Measurements from ENCODE around the gene PSTPIP1. TPM values are rescaled to one million over a fixed set of nuclear protein-coding genes. Genes with fewer than 3 reads are reported as not detected.

The PSTPIP1 gene
- total and polyA plus RNA-seq, 2 experiments from 2014 or later = 0.80 to 3.7 TPM

DNA sequence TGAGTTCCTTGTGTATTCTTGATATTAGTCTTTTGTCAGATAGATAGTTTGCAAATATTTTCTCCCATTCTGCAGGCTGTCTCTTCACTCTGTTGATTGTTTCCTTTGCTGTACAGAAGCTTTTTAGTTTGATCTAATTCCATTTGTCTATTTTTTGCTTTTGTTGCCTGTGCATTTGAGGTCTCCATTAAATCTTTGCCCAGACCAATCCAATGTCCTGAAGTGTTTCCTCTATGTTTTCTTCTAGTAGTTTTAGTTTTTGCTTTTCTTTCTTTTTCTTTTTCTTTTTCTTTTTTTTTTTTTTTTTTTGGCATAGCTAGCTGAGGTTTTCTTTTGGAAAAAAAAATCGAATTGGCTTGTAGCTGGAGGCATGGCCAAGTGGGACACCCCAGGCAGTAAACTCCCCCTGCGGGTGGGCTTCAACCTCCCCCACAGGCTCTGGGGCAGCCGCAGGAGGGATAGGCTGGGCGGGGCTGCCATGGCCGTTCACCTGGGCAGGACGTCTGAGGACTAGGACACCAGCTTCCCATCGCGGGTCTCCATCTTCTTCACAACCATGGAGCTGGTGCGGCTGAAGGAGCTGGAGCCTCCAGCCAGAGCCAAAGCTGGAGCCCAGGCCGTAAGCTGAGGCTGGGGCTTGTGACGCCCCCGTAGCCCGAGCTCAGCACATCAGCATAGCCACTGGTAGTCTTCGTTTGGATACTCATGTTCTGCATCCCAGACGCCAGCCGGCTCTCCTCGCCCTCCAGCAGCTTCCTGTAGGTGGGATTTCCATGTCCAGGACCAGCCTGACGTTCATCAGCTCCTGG lies 16.2 kb upstream of the PSTPIP1 start (continued):
- TF ChIP-seq, protein P1, sequence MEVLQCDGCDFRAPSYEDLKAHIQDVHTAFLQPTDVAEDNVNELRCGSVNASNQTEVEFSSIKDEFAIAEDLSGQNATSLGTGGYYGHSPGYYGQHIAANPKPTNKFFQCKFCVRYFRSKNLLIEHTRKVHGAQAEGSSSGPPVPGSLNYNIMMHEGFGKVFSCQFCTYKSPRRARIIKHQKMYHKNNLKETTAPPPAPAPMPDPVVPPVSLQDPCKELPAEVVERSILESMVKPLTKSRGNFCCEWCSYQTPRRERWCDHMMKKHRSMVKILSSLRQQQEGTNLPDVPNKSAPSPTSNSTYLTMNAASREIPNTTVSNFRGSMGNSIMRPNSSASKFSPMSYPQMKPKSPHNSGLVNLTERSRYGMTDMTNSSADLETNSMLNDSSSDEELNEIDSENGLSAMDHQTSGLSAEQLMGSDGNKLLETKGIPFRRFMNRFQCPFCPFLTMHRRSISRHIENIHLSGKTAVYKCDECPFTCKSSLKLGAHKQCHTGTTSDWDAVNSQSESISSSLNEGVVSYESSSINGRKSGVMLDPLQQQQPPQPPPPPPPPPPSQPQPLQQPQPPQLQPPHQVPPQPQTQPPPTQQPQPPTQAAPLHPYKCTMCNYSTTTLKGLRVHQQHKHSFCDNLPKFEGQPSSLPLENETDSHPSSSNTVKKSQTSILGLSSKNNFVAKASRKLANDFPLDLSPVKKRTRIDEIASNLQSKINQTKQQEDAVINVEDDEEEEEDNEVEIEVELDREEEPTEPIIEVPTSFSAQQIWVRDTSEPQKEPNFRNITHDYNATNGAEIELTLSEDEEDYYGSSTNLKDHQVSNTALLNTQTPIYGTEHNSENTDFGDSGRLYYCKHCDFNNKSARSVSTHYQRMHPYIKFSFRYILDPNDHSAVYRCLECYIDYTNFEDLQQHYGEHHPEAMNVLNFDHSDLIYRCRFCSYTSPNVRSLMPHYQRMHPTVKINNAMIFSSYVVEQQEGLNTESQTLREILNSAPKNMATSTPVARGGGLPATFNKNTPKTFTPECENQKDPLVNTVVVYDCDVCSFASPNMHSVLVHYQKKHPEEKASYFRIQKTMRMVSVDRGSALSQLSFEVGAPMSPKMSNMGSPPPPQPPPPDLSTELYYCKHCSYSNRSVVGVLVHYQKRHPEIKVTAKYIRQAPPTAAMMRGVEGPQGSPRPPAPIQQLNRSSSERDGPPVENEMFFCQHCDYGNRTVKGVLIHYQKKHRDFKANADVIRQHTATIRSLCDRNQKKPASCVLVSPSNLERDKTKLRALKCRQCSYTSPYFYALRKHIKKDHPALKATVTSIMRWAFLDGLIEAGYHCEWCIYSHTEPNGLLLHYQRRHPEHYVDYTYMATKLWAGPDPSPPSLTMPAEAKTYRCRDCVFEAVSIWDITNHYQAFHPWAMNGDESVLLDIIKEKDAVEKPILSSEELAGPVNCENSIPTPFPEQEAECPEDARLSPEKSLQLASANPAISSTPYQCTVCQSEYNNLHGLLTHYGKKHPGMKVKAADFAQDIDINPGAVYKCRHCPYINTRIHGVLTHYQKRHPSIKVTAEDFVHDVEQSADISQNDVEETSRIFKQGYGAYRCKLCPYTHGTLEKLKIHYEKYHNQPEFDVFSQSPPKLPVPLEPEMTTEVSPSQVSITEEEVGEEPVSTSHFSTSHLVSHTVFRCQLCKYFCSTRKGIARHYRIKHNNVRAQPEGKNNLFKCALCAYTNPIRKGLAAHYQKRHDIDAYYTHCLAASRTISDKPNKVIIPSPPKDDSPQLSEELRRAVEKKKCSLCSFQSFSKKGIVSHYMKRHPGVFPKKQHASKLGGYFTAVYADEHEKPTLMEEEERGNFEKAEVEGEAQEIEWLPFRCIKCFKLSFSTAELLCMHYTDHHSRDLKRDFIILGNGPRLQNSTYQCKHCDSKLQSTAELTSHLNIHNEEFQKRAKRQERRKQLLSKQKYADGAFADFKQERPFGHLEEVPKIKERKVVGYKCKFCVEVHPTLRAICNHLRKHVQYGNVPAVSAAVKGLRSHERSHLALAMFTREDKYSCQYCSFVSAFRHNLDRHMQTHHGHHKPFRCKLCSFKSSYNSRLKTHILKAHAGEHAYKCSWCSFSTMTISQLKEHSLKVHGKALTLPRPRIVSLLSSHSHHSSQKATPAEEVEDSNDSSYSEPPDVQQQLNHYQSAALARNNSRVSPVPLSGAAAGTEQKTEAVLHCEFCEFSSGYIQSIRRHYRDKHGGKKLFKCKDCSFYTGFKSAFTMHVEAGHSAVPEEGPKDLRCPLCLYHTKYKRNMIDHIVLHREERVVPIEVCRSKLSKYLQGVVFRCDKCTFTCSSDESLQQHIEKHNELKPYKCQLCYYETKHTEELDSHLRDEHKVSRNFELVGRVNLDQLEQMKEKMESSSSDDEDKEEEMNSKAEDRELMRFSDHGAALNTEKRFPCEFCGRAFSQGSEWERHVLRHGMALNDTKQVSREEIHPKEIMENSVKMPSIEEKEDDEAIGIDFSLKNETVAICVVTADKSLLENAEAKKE (CRISPR knock-in tag; IDR thresholded peaks at IDR 0.05) = no peak
- TF ChIP-seq CREB1 (CRISPR knock-in tag; IDR thresholded peaks at IDR 0.05; ENCODE audit: low read depth) = no peak

DNA sequence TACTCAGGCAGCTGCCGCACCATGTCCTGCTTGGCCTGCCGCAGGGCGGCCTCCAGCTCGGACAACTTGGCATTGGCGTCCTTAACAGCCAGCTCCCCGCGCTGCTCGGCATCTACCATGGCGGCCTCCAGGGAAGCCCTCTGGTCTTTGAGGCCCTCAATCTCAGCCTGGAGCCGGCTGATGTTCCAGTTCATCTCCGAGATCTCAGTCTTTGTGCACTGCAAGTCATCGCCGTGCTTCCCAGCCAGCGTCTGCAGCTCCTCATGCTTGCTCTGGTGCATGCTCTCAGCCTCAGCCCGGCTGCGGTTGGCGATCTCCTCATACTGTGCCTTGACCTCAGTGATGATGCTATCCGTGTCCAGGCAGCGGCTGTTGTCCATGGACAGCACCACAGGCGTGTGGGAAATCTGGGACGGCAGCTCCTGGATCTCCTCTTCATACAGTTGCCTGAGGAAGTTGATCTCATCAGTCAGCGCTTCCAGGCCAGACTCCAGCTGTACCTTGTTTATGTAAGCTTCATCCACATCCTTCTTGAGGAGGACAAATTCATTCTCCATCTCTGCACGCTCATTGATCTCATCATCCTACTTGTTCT lies 15.5 kb upstream of the PSTPIP1 start:
- no peaks in the 10 kb centered on the region for H3K4me1 ChIP-seq (ENCODE audit: insufficient read depth)
- H3K4me3 ChIP-seq = no peak overlapping the region
- no peaks in the 10 kb centered on the region for H4K20me1 ChIP-seq (replicated peaks; ENCODE audit: insufficient read depth)
- no peaks in the 10 kb centered on the region for H3K27me3 ChIP-seq (ENCODE audit: insufficient read depth)
- no peaks in the 10 kb centered on the region for H3K9me2 ChIP-seq (ENCODE audit: insufficient read depth)
- H3K27me3 Mint-ChIP-seq (ENCODE audit: insufficient read depth, low read depth, poor library complexity) = no peaks in the 10 kb centered on the region
- no peaks in the 10 kb centered on the region for H3K4me1 Mint-ChIP-seq
- H3K79me2 ChIP-seq (replicated peaks; ENCODE audit: insufficient read depth) = no peaks in the 10 kb centered on the region
- no peak overlapping the region for H3K4me3 Mint-ChIP-seq
- H3K36me3 ChIP-seq (ENCODE audit: insufficient read depth) = no peaks in the 10 kb centered on the region
- no peak overlapping the region for H3K27ac Mint-ChIP-seq
- no peak for ATAC-seq
- no peak for DNase-seq (ENCODE audit: low spot score)
- H3K9me3 Mint-ChIP-seq = peaks cover 6% of the 10 kb centered on the region; the same call in 2 of the 3 replicates
- H2AFZ ChIP-seq = no peak overlapping the region
- no peak overlapping the region for H3K4me2 ChIP-seq
- no peaks in the 10 kb centered on the region for H3F3A ChIP-seq (replicated peaks; ENCODE audit: low read depth)
- no peaks in the 10 kb centered on the region; the same call in 2 of the 3 replicates for H3K36me3 Mint-ChIP-seq (ENCODE audit: low read depth)
- H3K27ac ChIP-seq (ENCODE audit: low read depth) = no peak overlapping the region
- no peak for TF ChIP-seq ZNF114 (CRISPR knock-in tag; IDR thresholded peaks at IDR 0.05)
- TF ChIP-seq ZNF331 (CRISPR knock-in tag; IDR thresholded peaks at IDR 0.05; ENCODE audit: low read depth) = no peak
- no peak for TF ChIP-seq STAT1 (IDR thresholded peaks at IDR 0.05; ENCODE audit: unreplicated experiment)
- no peak for TF ChIP-seq CREB1 (CRISPR knock-in tag; IDR thresholded peaks at IDR 0.05; ENCODE audit: low read depth)
- TF ChIP-seq, protein P2, sequence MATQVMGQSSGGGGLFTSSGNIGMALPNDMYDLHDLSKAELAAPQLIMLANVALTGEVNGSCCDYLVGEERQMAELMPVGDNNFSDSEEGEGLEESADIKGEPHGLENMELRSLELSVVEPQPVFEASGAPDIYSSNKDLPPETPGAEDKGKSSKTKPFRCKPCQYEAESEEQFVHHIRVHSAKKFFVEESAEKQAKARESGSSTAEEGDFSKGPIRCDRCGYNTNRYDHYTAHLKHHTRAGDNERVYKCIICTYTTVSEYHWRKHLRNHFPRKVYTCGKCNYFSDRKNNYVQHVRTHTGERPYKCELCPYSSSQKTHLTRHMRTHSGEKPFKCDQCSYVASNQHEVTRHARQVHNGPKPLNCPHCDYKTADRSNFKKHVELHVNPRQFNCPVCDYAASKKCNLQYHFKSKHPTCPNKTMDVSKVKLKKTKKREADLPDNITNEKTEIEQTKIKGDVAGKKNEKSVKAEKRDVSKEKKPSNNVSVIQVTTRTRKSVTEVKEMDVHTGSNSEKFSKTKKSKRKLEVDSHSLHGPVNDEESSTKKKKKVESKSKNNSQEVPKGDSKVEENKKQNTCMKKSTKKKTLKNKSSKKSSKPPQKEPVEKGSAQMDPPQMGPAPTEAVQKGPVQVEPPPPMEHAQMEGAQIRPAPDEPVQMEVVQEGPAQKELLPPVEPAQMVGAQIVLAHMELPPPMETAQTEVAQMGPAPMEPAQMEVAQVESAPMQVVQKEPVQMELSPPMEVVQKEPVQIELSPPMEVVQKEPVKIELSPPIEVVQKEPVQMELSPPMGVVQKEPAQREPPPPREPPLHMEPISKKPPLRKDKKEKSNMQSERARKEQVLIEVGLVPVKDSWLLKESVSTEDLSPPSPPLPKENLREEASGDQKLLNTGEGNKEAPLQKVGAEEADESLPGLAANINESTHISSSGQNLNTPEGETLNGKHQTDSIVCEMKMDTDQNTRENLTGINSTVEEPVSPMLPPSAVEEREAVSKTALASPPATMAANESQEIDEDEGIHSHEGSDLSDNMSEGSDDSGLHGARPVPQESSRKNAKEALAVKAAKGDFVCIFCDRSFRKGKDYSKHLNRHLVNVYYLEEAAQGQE (IDR thresholded peaks at IDR 0.05; ENCODE audit: unreplicated experiment) = no peak
- TF ChIP-seq, protein P3, sequence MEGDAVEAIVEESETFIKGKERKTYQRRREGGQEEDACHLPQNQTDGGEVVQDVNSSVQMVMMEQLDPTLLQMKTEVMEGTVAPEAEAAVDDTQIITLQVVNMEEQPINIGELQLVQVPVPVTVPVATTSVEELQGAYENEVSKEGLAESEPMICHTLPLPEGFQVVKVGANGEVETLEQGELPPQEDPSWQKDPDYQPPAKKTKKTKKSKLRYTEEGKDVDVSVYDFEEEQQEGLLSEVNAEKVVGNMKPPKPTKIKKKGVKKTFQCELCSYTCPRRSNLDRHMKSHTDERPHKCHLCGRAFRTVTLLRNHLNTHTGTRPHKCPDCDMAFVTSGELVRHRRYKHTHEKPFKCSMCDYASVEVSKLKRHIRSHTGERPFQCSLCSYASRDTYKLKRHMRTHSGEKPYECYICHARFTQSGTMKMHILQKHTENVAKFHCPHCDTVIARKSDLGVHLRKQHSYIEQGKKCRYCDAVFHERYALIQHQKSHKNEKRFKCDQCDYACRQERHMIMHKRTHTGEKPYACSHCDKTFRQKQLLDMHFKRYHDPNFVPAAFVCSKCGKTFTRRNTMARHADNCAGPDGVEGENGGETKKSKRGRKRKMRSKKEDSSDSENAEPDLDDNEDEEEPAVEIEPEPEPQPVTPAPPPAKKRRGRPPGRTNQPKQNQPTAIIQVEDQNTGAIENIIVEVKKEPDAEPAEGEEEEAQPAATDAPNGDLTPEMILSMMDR (conservative IDR thresholded peaks at IDR 0.05; ENCODE audit: low read depth in 2 of 2) = no peak
- TF ChIP-seq EZH2 (IDR thresholded peaks at IDR 0.05; ENCODE audit: low read depth, unreplicated experiment) = no peak
- TF ChIP-seq JUNB (IDR thresholded peaks at IDR 0.05; ENCODE audit: unreplicated experiment) = no peak
- no peak for TF ChIP-seq POLR2AphosphoS5 (IDR thresholded peaks at IDR 0.05; ENCODE audit: low read depth)
- TF ChIP-seq, protein P4, sequence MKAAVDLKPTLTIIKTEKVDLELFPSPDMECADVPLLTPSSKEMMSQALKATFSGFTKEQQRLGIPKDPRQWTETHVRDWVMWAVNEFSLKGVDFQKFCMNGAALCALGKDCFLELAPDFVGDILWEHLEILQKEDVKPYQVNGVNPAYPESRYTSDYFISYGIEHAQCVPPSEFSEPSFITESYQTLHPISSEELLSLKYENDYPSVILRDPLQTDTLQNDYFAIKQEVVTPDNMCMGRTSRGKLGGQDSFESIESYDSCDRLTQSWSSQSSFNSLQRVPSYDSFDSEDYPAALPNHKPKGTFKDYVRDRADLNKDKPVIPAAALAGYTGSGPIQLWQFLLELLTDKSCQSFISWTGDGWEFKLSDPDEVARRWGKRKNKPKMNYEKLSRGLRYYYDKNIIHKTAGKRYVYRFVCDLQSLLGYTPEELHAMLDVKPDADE (IDR thresholded peaks at IDR 0.05) = no peak
